Heart right ventricle (tissue), 16 donors: ENCODE measurements around the gene FGF12. TPM values are rescaled to one million over a fixed set of nuclear protein-coding genes. Genes with fewer than 3 reads are reported as not detected.

Source experiments
- ATAC-seq, 8 donors: fragments of 200-7000 bp; cut with Tn5 transposase; one replicate each; pipeline ENCODE4 v1.9.1; 2020; ENCODE audit warnings: mild to moderate bottlenecking in 8 of 8, moderate library complexity in 8 of 8, moderate number of reproducible peaks in 1 of 8
- DNase-seq, 2 donors: peaks; one replicate each; pipeline ENCODE4 v3.0.0-alpha.2; 2020
- H3K27ac ChIP-seq, 10 donors: fragments of 200-600 bp; sonication (generic) in 2 of 10; one replicate each; pipeline versions ENCODE4 v1.5.0 to v1.8.0; 2020 to 2022; ENCODE audit warnings: mild to moderate bottlenecking in 3 of 10
- H3K27me3 ChIP-seq, 7 donors: fragments of 200-600 bp; one replicate each; pipeline ENCODE4 v1.8.0; 2021 to 2022; ENCODE audit warnings: mild to moderate bottlenecking in 2 of 7
- H3K36me3 ChIP-seq, 9 donors: fragments of 200-600 bp; sonication (generic) in 1 of 9; one replicate each; pipeline versions ENCODE4 v1.5.0 to v1.8.0; 2020 to 2022; ENCODE audit warnings: mild to moderate bottlenecking in 2 of 9
- H3K4me1 ChIP-seq, 9 donors: fragments of 200-600 bp; sonication (generic) in 1 of 9; one replicate each; pipeline versions ENCODE4 v1.5.0 to v1.8.0; 2020 to 2022; ENCODE audit warnings: mild to moderate bottlenecking in 4 of 9
- H3K4me3 ChIP-seq, 10 donors: fragments of 200-600 bp; sonication (generic) in 2 of 10; one replicate each; pipeline versions ENCODE4 v1.5.0 to v1.8.0; 2020 to 2022; ENCODE audit warnings: mild to moderate bottlenecking in 7 of 10, moderate library complexity in 2 of 10
- H3K9me3 ChIP-seq, 11 donors: fragments of 200-600 bp in 10 of 11; sonication (generic) in 2 of 11; one replicate each; pipeline versions ENCODE4 v1.5.0 to v1.8.0; 2013 to 2022; ENCODE audit warnings: mild to moderate bottlenecking in 2 of 11, control low read depth in 1 of 11, moderate library complexity in 1 of 11
- CTCF ChIP-seq, 9 donors: fragments of 200-600 bp; sonication (generic) in 2 of 9; IDR thresholded peaks; one replicate each; pipeline versions ENCODE4 v1.5.0 to v1.8.0; 2021 to 2022; ENCODE audit warnings: antibody characterized with exemption in 9 of 9, mild to moderate bottlenecking in 5 of 9, moderate library complexity in 1 of 9
- WGBS, 2 donors: extraction: QIAGEN DNeasy Blood & Tissue Kit; methylation state at CpG; one replicate each; pipeline ENCODE4 v1.1.7; 2013; ENCODE audit warnings: inconsistent platforms in 1 of 2; 5-methylcytosine and 5-hydroxymethylcytosine counted together
- intact Hi-C, 10 donors: fragments of 100-400 bp; cut with DNase I; formaldehyde crosslinking; loops; one replicate each; pipeline versions ENCODE4 v1.11.1 to v1.14.2; 2022
- polyA plus RNA-seq, 2 donors: library from polyadenylated mRNA; stranded (reverse); fragments of 200-250 nt; gene quantifications; one replicate each; pipeline ENCODE4 v1.2.3, GENCODE V29; 2013
- total RNA-seq, 10 donors: library from RNA; stranded (reverse); fragmentation: NEBNext Ultra II Directional in 3 of 10; extraction: Animal tissue kit (Norgen Biotek cat#: 25700) in 3 of 10; gene quantifications; one replicate each; pipeline versions ENCODE4 v1.2.1 to v1.2.4, GENCODE V29; 2021 to 2023
- donor health status: Arrhythmogenic right ventricular cardiomyopathy.
- donor health status: ischemic (EF 13 %, LVEDD 7.1; RV severe dilation, severe dysfunction).
- donor health status: healthy with polysubstance abuse.
- donor health status: DM: no; HTN: yes; CAD: no.
- donor health status: DM: no; HTN: no; CAD: no.
- donor health status: ischemic (EF 25% LVEDD 6.9; RV normal size, moderate dysfunction).
- donor health status: ischemic (EF 25% LVEDD 5.7; RV mildly dilated, moderate dysfunction).
- donor health status: healthy.
- donor health status: DM: yes; HTN: yes; CAD: no.
- donor health status: Ischemic cardiomyopathy.
- donor health status: ischemic (EF 35%, LVEDD 5.7; RV mildly dilated, moderate dysfunction).
- donor health status: nonischemic (EF 11% LVEDD 7.7; RV severe dilation, severe dysfunction).
- donor health status: DM: yes; HTN: yes; CAD: no.
- donor health status: PGD.
- donor health status: ischemic (EF 29% LVEDD 5.4; RV normal size, mild dysfunction).
- donor health status: nonischemic (EF 23%, LVEDD 6.1; RV moderate dilation, normal function).

FGF12 gene
- total and polyA plus RNA-seq, 12 donors: 26.5 to 504 (median 313) TPM

GRCh38 chr3:192303235-192303634, 424.1 kb downstream of the FGF12 start:
- no peak for DNase-seq
- Histone ChIP-seq H3K4me1 (peaks cover 0 to 20% (median 8%) of the 10 kb centered on the region in 9 donors), H3K27ac (no peak overlapping the region), H3K27me3 (no peaks in the 10 kb centered on the region), H3K4me3 (no peak overlapping the region), H3K9me3 (no peaks in the 10 kb centered on the region), H3K36me3 (no peaks in the 10 kb centered on the region)
- intact Hi-C loops: no loop called here
- no peak for TF ChIP-seq CTCF (IDR thresholded peaks at IDR 0.05)
- WGBS, 2 donors: 31 to 37% methylated on average over 3 of the region's 3 CpGs
- ATAC-seq: peak in 3 of 8 donors; percentile 46 to 57 (median 53)

DNA sequence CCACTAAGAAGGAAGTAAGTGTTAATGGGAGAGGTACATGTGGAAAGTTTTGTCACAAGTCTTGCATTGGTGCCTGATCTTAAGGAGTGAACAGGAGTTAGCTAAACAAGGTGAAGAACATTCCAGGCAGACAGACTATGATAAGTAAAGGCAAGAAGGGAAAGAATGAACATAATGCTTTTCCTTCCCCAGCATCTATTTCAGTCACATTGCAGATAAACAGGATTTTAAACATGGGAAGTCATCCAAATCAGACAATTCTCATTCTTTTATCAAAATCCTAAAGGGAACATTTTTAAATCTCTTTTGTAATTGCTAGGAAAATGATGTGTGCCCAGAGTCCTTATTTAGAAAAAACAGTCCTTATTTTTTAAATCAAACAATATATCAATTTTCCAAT, 424.6 kb downstream of the FGF12 start:
- no peak for DNase-seq
- intact Hi-C loops: no loop called here
- Histone ChIP-seq H3K4me3 (no peak overlapping the region), H3K27me3 (no peaks in the 10 kb centered on the region), H3K4me1 (peaks cover 0 to 17% (median 7%) of the 10 kb centered on the region in 9 donors), H3K27ac (no peak overlapping the region), H3K9me3 (no peaks in the 10 kb centered on the region), H3K36me3 (no peaks in the 10 kb centered on the region)
- no peak for ATAC-seq
- no peak for TF ChIP-seq CTCF (IDR thresholded peaks at IDR 0.05)

GRCh38 chr3:192299921-192300320, 427.4 kb downstream of the FGF12 start:
- H3K27ac ChIP-seq: no peak overlapping the region
- intact Hi-C loops: no loop called here
- H3K4me3 ChIP-seq: no peak overlapping the region
- H3K4me1 ChIP-seq: peaks cover 0 to 12% (median 0%) of the 10 kb centered on the region in 9 donors
- no peaks in the 10 kb centered on the region for H3K9me3 ChIP-seq
- 93 to 98% methylated on average over 1 of the region's 1 CpG for WGBS, 2 donors
- no peak for TF ChIP-seq CTCF (IDR thresholded peaks at IDR 0.05)
- no peak for DNase-seq
- H3K36me3 ChIP-seq: no peaks in the 10 kb centered on the region
- ATAC-seq: no peak
- H3K27me3 ChIP-seq: no peaks in the 10 kb centered on the region

- intact Hi-C loops: no loop called here
- no peak for DNase-seq
- no peak for ATAC-seq
- H3K4me3 ChIP-seq: no peak overlapping the region
- peaks cover 0 to 6% (median 0%) of the 10 kb centered on the region in 9 donors for H3K4me1 ChIP-seq
- H3K9me3 ChIP-seq: no peaks in the 10 kb centered on the region
- H3K36me3 ChIP-seq: no peaks in the 10 kb centered on the region
- WGBS, 2 donors: 95 to 96% methylated on average over 4 of the region's 4 CpGs
- H3K27me3 ChIP-seq: no peaks in the 10 kb centered on the region
- no peak overlapping the region for H3K27ac ChIP-seq
- TF ChIP-seq CTCF (IDR thresholded peaks at IDR 0.05): no peak
Observed at GRCh38 chr3:192296845-192297244, 430.5 kb downstream of the FGF12 start.
